ENCODE results near the gene ACCSL.

ACCSL gene

GRCh38 chr11:44047931-44048431 lies at the start of gene ACCSL:
ACCSL (plus strand) TSS chr11:44047981; CDS start chr11:44048037, 56 bp downstream.
- DNase-seq, result peak in 24 of 56 donors; percentile 2 to 52 (median 24)

- DNase-seq, result no peak
Measured at GRCh38 chr11:43998308-43998707, 49.5 kb upstream of the ACCSL start.

- DNase-seq, result no peak
Measured at GRCh38 chr11:44000731-44001130, 47.0 kb upstream of the ACCSL start.

- DNase-seq, result no peak
Measured at GRCh38 chr11:44002191-44003093, 45.3 kb upstream of the ACCSL start.

- no peak for DNase-seq
Measured at GRCh38 chr11:44003736-44004451, 43.9 kb upstream of the ACCSL start.

GRCh38 chr11:44004452-44005062 lies 43.2 kb upstream of the ACCSL start:
- DNase-seq, result no peak

GRCh38 chr11:44005063-44005701 lies 42.6 kb upstream of the ACCSL start:
- DNase-seq, result peak in 25 of 56 donors; percentile 15 to 71 (median 31)

- DNase-seq, result no peak
Measured at GRCh38 chr11:44005956-44006355, 41.8 kb upstream of the ACCSL start.

GRCh38 chr11:44006917-44007361 lies 40.8 kb upstream of the ACCSL start:
- DNase-seq, result no peak

GRCh38 chr11:44007481-44008087 lies 40.2 kb upstream of the ACCSL start:
- no peak for DNase-seq

GRCh38 chr11:44008088-44008501 lies 39.7 kb upstream of the ACCSL start:
- no peak for DNase-seq

GRCh38 chr11:44008698-44009097 lies 39.1 kb upstream of the ACCSL start:
- no peak for DNase-seq

GRCh38 chr11:44010789-44011251 lies 37.0 kb upstream of the ACCSL start:
- no peak for DNase-seq

- DNase-seq, result no peak
Measured at GRCh38 chr11:44011797-44012196, 36.0 kb upstream of the ACCSL start.

- DNase-seq, result no peak
Measured at GRCh38 chr11:44014968-44015623, 32.7 kb upstream of the ACCSL start.

- DNase-seq, result no peak
Measured at GRCh38 chr11:44015624-44016007, 32.2 kb upstream of the ACCSL start.

- no peak for DNase-seq
Measured at GRCh38 chr11:44016131-44016530, 31.6 kb upstream of the ACCSL start.

- no peak for DNase-seq
Measured at GRCh38 chr11:44016546-44017442, 31.0 kb upstream of the ACCSL start.

All from amygdala (tissue), 56 donors.